WTC11 (cell line): ENCODE results near the gene PGS1. TPM values are rescaled to one million over a fixed set of nuclear protein-coding genes. Genes with fewer than 3 reads are reported as not detected.

ENCODE experiments used
- ATAC-seq: fragments of 200-7000 bp; cut with Tn5 transposase; 2 replicates; pipeline ENCODE4 v1.10.0; 2021; ENCODE audit warnings: mild to moderate bottlenecking, moderate library complexity
- CTCF ChIA-PET: fragments of 300-600 bp; sonication (Branson Sonifier 250); formaldehyde crosslinking; loops from one replicate; lab custom pipeline; 2021; ENCODE audit warnings: antibody characterized with exemption; lab: Charles Lee
- POLR2A ChIA-PET: fragments of 350-600 bp; sonication (Branson Sonifier 250); formaldehyde crosslinking; loops from one replicate; lab custom pipeline; 2021; ENCODE audit warnings: antibody characterized with exemption; lab: Charles Lee
- DNase-seq: peaks from one replicate; pipeline ENCODE4 v3.0.0; 2021; ENCODE audit warnings: low spot score
- H3K27ac Mint-ChIP-seq: 2 replicates; pipeline ENCODE4 v1.8.0; 2021; ENCODE audit warnings: mixed read lengths
- H3K27me3 Mint-ChIP-seq: 2 replicates; pipeline ENCODE4 v1.8.0; 2021; ENCODE audit warnings: low read depth, mild to moderate bottlenecking, moderate library complexity, mixed read lengths
- H3K36me3 Mint-ChIP-seq: 2 replicates; pipeline ENCODE4 v1.8.0; 2021; ENCODE audit warnings: mixed read lengths
- H3K4me1 Mint-ChIP-seq: 2 replicates; pipeline ENCODE4 v1.8.0; 2022; ENCODE audit warnings: mixed read lengths
- H3K4me3 Mint-ChIP-seq: 2 replicates; pipeline ENCODE4 v1.8.0; 2021; ENCODE audit warnings: mild to moderate bottlenecking, moderate library complexity, mixed read lengths
- H3K9me3 Mint-ChIP-seq: 2 replicates; pipeline ENCODE4 v1.8.0; 2021; ENCODE audit warnings: mixed read lengths
- AFF4 ChIP-seq: sonication (generic); formaldehyde crosslinking; IDR thresholded peaks from 2 replicates; pipeline ENCODE4 v1.8.1; 2023; ENCODE audit warnings: mild to moderate bottlenecking, missing genetic modification reagents, borderline replicate concordance
- ATF1 ChIP-seq: sonication (generic); formaldehyde crosslinking; IDR thresholded peaks from 2 replicates; pipeline ENCODE4 v1.8.1; 2023; ENCODE audit warnings: mild to moderate bottlenecking, moderate library complexity, missing genetic modification reagents
- ATF2 ChIP-seq: sonication (generic); formaldehyde crosslinking; IDR thresholded peaks from 2 replicates; pipeline ENCODE4 v1.8.1; 2022; ENCODE audit warnings: low read depth, missing genetic modification reagents, borderline replicate concordance
- CBFB ChIP-seq: sonication (generic); formaldehyde crosslinking; IDR thresholded peaks from 2 replicates; pipeline ENCODE4 v1.8.1; 2022; ENCODE audit warnings: mild to moderate bottlenecking, low read depth, missing genetic modification reagents
- CREB1 ChIP-seq: sonication (generic); formaldehyde crosslinking; IDR thresholded peaks from 2 replicates; pipeline ENCODE4 v1.8.0; 2023; ENCODE audit warnings: mild to moderate bottlenecking, missing genetic modification reagents
- E2F5 ChIP-seq: sonication (generic); formaldehyde crosslinking; IDR thresholded peaks from 2 replicates; pipeline ENCODE4 v1.8.1; 2022; ENCODE audit warnings: mild to moderate bottlenecking, moderate library complexity, missing genetic modification reagents
- ELF4 ChIP-seq: sonication (generic); formaldehyde crosslinking; IDR thresholded peaks from 2 replicates; pipeline ENCODE4 v1.8.1; 2022; ENCODE audit warnings: low read depth, mild to moderate bottlenecking, moderate library complexity, missing genetic modification reagents
- ESRRA ChIP-seq: sonication (generic); formaldehyde crosslinking; IDR thresholded peaks from 2 replicates; pipeline ENCODE4 v1.8.1; 2022; ENCODE audit warnings: mild to moderate bottlenecking, missing genetic modification reagents, borderline replicate concordance
- FOXJ3 ChIP-seq: sonication (generic); formaldehyde crosslinking; IDR thresholded peaks from 2 replicates; pipeline ENCODE4 v1.9.0; 2021; ENCODE audit warnings: missing genetic modification reagents, mild to moderate bottlenecking, borderline replicate concordance
- GRHL2 ChIP-seq: fragments of 250-450 bp; sonication (Bioruptor Pico); IDR thresholded peaks from 2 replicates; pipeline ENCODE4 v1.8.0; 2022; ENCODE audit warnings: mild to moderate bottlenecking, moderate library complexity; ENCODE audit not compliant: insufficient replicate concordance, severe bottlenecking
- IRF2 ChIP-seq: sonication (generic); formaldehyde crosslinking; IDR thresholded peaks from 2 replicates; pipeline ENCODE4 v1.8.0; 2022; ENCODE audit warnings: low read depth, missing genetic modification reagents, borderline replicate concordance
- MXD4 ChIP-seq: fragments of 250-450 bp; sonication (Bioruptor Pico); IDR thresholded peaks from 2 replicates; pipeline ENCODE4 v1.8.0; 2021; ENCODE audit warnings: mild to moderate bottlenecking, moderate library complexity, borderline replicate concordance
- OVOL2 ChIP-seq: fragments of 250-450 bp; sonication (Bioruptor Pico); IDR thresholded peaks from 2 replicates; pipeline ENCODE4 v1.9.0; 2021; ENCODE audit warnings: mild to moderate bottlenecking, borderline replicate concordance
- RELA ChIP-seq: sonication (generic); formaldehyde crosslinking; IDR thresholded peaks from 2 replicates; pipeline ENCODE4 v1.8.1; 2022; ENCODE audit warnings: missing genetic modification reagents, mild to moderate bottlenecking, borderline replicate concordance
- RORB ChIP-seq: fragments of 250-450 bp; sonication (Bioruptor Pico); IDR thresholded peaks from 2 replicates; pipeline ENCODE4 v1.9.0; 2021; ENCODE audit warnings: mild to moderate bottlenecking
- SMAD3 ChIP-seq: sonication (generic); formaldehyde crosslinking; IDR thresholded peaks from 2 replicates; pipeline ENCODE4 v1.8.0; 2022; ENCODE audit warnings: missing genetic modification reagents, mild to moderate bottlenecking, borderline replicate concordance
- ZNF263 ChIP-seq: sonication (generic); formaldehyde crosslinking; IDR thresholded peaks from 2 replicates; pipeline ENCODE4 v1.8.1; 2022; ENCODE audit warnings: low read depth, mild to moderate bottlenecking, moderate library complexity, missing genetic modification reagents
- ZNF396 ChIP-seq: fragments of 250-450 bp; sonication (Bioruptor Pico); IDR thresholded peaks from 2 replicates; pipeline ENCODE4 v1.8.0; 2021; ENCODE audit warnings: mild to moderate bottlenecking, moderate library complexity, borderline replicate concordance
- ZNF423 ChIP-seq: fragments of 250-450 bp; sonication (Bioruptor Pico); IDR thresholded peaks from 2 replicates; pipeline ENCODE4 v2.1.2; 2022; ENCODE audit warnings: mild to moderate bottlenecking, moderate library complexity
- ZSCAN18 ChIP-seq: fragments of 250-450 bp; sonication (Bioruptor Pico); IDR thresholded peaks from 2 replicates; pipeline ENCODE4 v2.1.2; 2022; ENCODE audit warnings: mild to moderate bottlenecking, moderate library complexity
- total RNA-seq: library from RNA; stranded (reverse); gene quantifications from 3 replicates; pipeline ENCODE4 v1.2.3, GENCODE V29; 2021
- TF ChIP-seq, protein P1 (sequence below): sonication (generic); formaldehyde crosslinking; IDR thresholded peaks from 2 replicates; pipeline ENCODE4 v1.8.0; 2022; ENCODE audit warnings: mild to moderate bottlenecking, missing genetic modification reagents
- TF ChIP-seq, protein P2 (sequence below): sonication (generic); formaldehyde crosslinking; IDR thresholded peaks from 2 replicates; pipeline ENCODE4 v1.8.1; 2022; ENCODE audit warnings: low read depth, mild to moderate bottlenecking, moderate library complexity, missing genetic modification reagents, borderline replicate concordance
- TF ChIP-seq, protein P3 (sequence below): fragments of 250-450 bp; sonication (Bioruptor Pico); IDR thresholded peaks from 2 replicates; pipeline ENCODE4 v1.9.0; 2021; ENCODE audit warnings: moderate library complexity, mild to moderate bottlenecking, inconsistent platforms, borderline replicate concordance
- TF ChIP-seq, protein P4 (sequence below): fragments of 250-450 bp; sonication (Bioruptor Pico); IDR thresholded peaks from 2 replicates; pipeline ENCODE4 v1.8.0; 2021; ENCODE audit warnings: mild to moderate bottlenecking

PGS1 gene
- total RNA-seq, 1 experiment from 2014 or later = 51.4 TPM

DNA sequence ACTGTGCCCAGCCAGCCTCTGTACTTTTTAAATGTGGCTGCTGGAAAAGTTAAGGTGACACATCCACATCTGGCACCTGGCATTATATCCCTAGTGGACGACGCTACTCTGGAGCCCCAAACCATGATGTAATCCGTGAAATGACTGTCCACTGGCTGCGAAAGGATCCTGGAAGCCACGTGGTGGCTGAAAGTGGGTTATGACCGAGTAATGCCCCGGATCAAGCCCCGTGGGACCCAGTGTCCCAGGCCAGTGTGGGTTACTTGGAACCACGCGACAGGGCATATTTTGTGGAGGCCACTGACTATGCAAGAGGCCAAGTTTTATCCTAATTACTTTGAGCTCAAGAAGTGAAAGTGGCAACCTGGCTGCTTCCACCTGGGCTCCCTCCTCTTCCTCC, 79.6 kb downstream of the PGS1 start:
- Mint-ChIP-seq H3K27ac (no peak overlapping the region), H3K9me3 (no peaks in the 10 kb centered on the region), H3K27me3 (no peaks in the 10 kb centered on the region), H3K4me3 (no peak overlapping the region), H3K36me3 (no peaks in the 10 kb centered on the region), H3K4me1 (no peaks in the 10 kb centered on the region)
- CTCF ChIA-PET = interaction anchor here (1.3 kb wide), 1 partner anchor 206 kb away, joined by 4 read pairs; no protein-coding TSS in a partner anchor
- ATAC-seq (no peak), DNase-seq (no peak)
- no peak for TF ChIP-seq ZNF263 (CRISPR knock-in tag)
- no peak for TF ChIP-seq ELF4 (CRISPR knock-in tag)
- TF ChIP-seq, protein P1, sequence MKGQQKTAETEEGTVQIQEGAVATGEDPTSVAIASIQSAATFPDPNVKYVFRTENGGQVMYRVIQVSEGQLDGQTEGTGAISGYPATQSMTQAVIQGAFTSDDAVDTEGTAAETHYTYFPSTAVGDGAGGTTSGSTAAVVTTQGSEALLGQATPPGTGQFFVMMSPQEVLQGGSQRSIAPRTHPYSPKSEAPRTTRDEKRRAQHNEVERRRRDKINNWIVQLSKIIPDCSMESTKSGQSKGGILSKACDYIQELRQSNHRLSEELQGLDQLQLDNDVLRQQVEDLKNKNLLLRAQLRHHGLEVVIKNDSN (CRISPR knock-in tag) = no peak
- TF ChIP-seq ZNF423 (CRISPR knock-in tag) = no peak
- no peak for TF ChIP-seq CBFB (CRISPR knock-in tag)
- no peak for TF ChIP-seq E2F5 (CRISPR knock-in tag)
- no peak for TF ChIP-seq AFF4
- no peak for TF ChIP-seq RELA
- no peak for TF ChIP-seq CREB1 (CRISPR knock-in tag)
- TF ChIP-seq, protein P2, sequence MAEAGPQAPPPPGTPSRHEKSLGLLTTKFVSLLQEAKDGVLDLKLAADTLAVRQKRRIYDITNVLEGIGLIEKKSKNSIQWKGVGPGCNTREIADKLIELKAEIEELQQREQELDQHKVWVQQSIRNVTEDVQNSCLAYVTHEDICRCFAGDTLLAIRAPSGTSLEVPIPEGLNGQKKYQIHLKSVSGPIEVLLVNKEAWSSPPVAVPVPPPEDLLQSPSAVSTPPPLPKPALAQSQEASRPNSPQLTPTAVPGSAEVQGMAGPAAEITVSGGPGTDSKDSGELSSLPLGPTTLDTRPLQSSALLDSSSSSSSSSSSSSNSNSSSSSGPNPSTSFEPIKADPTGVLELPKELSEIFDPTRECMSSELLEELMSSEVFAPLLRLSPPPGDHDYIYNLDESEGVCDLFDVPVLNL = no peak
- TF ChIP-seq, protein P3, sequence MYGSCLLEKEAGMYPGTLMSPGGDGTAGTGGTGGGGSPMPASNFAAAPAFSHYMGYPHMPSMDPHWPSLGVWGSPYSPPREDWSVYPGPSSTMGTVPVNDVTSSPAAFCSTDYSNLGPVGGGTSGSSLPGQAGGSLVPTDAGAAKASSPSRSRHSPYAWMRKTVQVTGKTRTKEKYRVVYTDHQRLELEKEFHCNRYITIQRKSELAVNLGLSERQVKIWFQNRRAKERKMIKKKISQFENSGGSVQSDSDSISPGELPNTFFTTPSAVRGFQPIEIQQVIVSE (CRISPR knock-in tag) = no peak
- TF ChIP-seq OVOL2 (CRISPR knock-in tag) = no peak
- TF ChIP-seq ATF2 (CRISPR knock-in tag) = no peak
- TF ChIP-seq, all 79 proteins: peak for 0
- POLR2A ChIA-PET = no interaction called here

DNA sequence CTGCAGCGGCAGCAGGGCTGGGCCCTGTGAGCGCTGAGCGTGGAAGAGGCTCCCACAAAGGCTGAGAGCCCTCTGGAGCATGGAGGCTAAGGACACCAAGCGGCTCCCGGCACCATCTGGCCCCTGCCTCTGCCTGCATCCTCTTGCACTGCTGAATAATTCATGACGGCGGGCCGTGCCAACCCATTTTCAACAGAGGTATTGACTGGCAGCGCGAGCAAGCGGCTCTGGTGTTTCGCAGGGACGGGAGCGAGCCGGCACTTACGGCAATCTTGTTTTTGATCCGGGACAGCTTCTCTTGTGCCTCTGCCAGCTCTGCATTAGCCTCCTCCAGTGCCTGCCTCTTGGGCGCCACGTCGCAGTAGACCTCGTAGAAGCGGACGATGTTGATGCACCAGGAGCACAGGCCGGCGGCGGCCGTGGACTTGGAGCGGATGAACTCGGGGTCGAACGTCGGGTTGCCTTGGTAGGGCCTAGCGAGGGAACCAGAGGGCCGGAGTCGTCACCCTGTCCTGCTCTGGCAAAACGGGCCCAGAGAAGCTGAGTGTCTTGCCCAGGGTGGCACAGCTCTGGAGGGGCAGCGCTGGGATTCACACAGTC, 80.4 kb downstream of the PGS1 start:
- POLR2A ChIA-PET = no interaction called here
- no peak for ATAC-seq
- no peak for DNase-seq
- Mint-ChIP-seq H3K4me3 (no peak overlapping the region), H3K36me3 (no peaks in the 10 kb centered on the region), H3K9me3 (no peaks in the 10 kb centered on the region), H3K4me1 (no peaks in the 10 kb centered on the region), H3K27me3 (no peaks in the 10 kb centered on the region), H3K27ac (no peak overlapping the region)
- CTCF ChIA-PET = interaction anchor here (1.3 kb wide), 2 partner anchors 33 to 207 kb away, joined by 3 to 4 read pairs; no protein-coding TSS in a partner anchor
- TF ChIP-seq, protein P4, sequence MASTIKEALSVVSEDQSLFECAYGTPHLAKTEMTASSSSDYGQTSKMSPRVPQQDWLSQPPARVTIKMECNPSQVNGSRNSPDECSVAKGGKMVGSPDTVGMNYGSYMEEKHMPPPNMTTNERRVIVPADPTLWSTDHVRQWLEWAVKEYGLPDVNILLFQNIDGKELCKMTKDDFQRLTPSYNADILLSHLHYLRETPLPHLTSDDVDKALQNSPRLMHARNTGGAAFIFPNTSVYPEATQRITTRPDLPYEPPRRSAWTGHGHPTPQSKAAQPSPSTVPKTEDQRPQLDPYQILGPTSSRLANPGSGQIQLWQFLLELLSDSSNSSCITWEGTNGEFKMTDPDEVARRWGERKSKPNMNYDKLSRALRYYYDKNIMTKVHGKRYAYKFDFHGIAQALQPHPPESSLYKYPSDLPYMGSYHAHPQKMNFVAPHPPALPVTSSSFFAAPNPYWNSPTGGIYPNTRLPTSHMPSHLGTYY = no peak
- TF ChIP-seq RORB (CRISPR knock-in tag) (no peak), GRHL2 (CRISPR knock-in tag) (no peak), ZSCAN18 (no peak), ESRRA (no peak), ZNF396 (CRISPR knock-in tag) (no peak), IRF2 (no peak), FOXJ3 (no peak), SMAD3 (CRISPR knock-in tag) (no peak), ATF1 (no peak), MXD4 (CRISPR knock-in tag) (no peak)
